Naive thymus-derived CD4-positive, alpha-beta T cell (primary cell): Measurements from ENCODE around the gene KCNAB1. TPM values are rescaled to one million over a fixed set of nuclear protein-coding genes. Genes with fewer than 3 reads are reported as not detected.

Experiments
- ATAC-seq: fragments of 150-1000 bp; cut with Tn5 transposase; 2 replicates; pipeline ENCODE4 v1.10.0; 2021; ENCODE audit warnings: mild to moderate bottlenecking, moderate library complexity
- CTCF ChIA-PET: fragments of 350-600 bp; sonication (Branson Sonifier 250); formaldehyde crosslinking; loops from one replicate; lab custom pipeline; 2021; ENCODE audit warnings: antibody characterized with exemption; lab: Charles Lee
- POLR2A ChIA-PET: fragments of 350-600 bp; sonication (Branson Sonifier 250); formaldehyde crosslinking; loops from one replicate; lab custom pipeline; 2021; ENCODE audit warnings: antibody characterized with exemption, inconsistent platforms; lab: Charles Lee
- DNase-seq, 9 donors: peaks; one replicate each; pipeline versions ENCODE4 v3.0.0 to v3.0.0-alpha.2; 2020 to 2022; ENCODE audit warnings: mixed read lengths in 1 of 9
- H3K27ac ChIP-seq: one replicate; pipeline ENCODE4 v1.7.0; 2013; ENCODE audit warnings: mild to moderate bottlenecking, low read depth, low read length, moderate library complexity
- H3K27me3 ChIP-seq, 2 donors: one replicate each; pipeline ENCODE4 v1.7.0; 2013; ENCODE audit warnings: low read length in 2 of 2, mild to moderate bottlenecking in 2 of 2, moderate library complexity in 2 of 2; ENCODE audit not compliant: control insufficient read depth in 2 of 2, insufficient read depth in 2 of 2
- H3K36me3 ChIP-seq, 3 experiments: 1 replicate in 2 of 3; 2 replicates in 1 of 3; pipeline ENCODE4 v1.7.0; 2013; ENCODE audit warnings: low read length in 3 of 3, mild to moderate bottlenecking in 3 of 3, moderate library complexity in 1 of 3; ENCODE audit not compliant: insufficient read depth in 3 of 3, control insufficient read depth in 2 of 3
- H3K4me1 ChIP-seq, 2 donors: one replicate each; pipeline ENCODE4 v1.7.0; 2013; ENCODE audit warnings: low read length in 2 of 2, mild to moderate bottlenecking in 2 of 2, moderate library complexity in 1 of 2; ENCODE audit not compliant: control insufficient read depth in 2 of 2, insufficient read depth in 2 of 2
- H3K4me3 ChIP-seq: 2 replicates; pipeline ENCODE4 v1.7.0; 2013; ENCODE audit warnings: mild to moderate bottlenecking, low read length
- H3K9me3 ChIP-seq, 3 experiments: 1 replicate in 2 of 3; 2 replicates in 1 of 3; pipeline ENCODE4 v1.7.0; 2013; ENCODE audit warnings: low read length in 3 of 3; ENCODE audit not compliant: control insufficient read depth in 2 of 3
- H3K27ac Mint-ChIP-seq, 9 donors: one replicate each; pipeline ENCODE4 v1.8.0; 2020 to 2022; ENCODE audit warnings: mixed read lengths in 9 of 9, mild to moderate bottlenecking in 8 of 9, moderate library complexity in 5 of 9, inconsistent platforms in 2 of 9
- H3K27me3 Mint-ChIP-seq, 5 donors: one replicate each; pipeline ENCODE4 v1.8.0; 2021 to 2022; ENCODE audit warnings: mixed read lengths in 5 of 5, mild to moderate bottlenecking in 1 of 5
- H3K36me3 Mint-ChIP-seq, 5 donors: one replicate each; pipeline ENCODE4 v1.8.0; 2020 to 2022; ENCODE audit warnings: mixed read lengths in 5 of 5, mild to moderate bottlenecking in 3 of 5, inconsistent platforms in 1 of 5
- H3K4me1 Mint-ChIP-seq, 7 donors: one replicate each; pipeline ENCODE4 v1.8.0; 2020 to 2022; ENCODE audit warnings: mixed read lengths in 7 of 7, mild to moderate bottlenecking in 3 of 7, inconsistent platforms in 1 of 7
- H3K4me3 Mint-ChIP-seq, 10 donors: one replicate each; pipeline ENCODE4 v1.8.0; 2020 to 2022; ENCODE audit warnings: mild to moderate bottlenecking in 10 of 10, mixed read lengths in 10 of 10, moderate library complexity in 6 of 10, inconsistent platforms in 2 of 10
- H3K9me3 Mint-ChIP-seq, 11 donors: one replicate each; pipeline ENCODE4 v1.8.0; 2020 to 2022; ENCODE audit warnings: mixed read lengths in 11 of 11, mild to moderate bottlenecking in 4 of 11, inconsistent platforms in 1 of 11, moderate library complexity in 1 of 11
- intact Hi-C, 2 donors: fragments of 100-400 bp; cut with micrococcal nuclease; formaldehyde crosslinking; loops; one replicate each; pipeline ENCODE4 v1.15.1; 2023
- polyA plus RNA-seq, 2 donors: library from polyadenylated mRNA; unstranded; fragments of 300-500 nt; fragmentation: Illumina TruSeq; gene quantifications; one replicate each; pipeline ENCODE4 v1.2.3, GENCODE V29; 2021
- total RNA-seq, 6 experiments: library from RNA in 5 of 6; stranded (reverse) in 5 of 6; gene quantifications; 1 replicate in 5 of 6; 2 replicates in 1 of 6; pipeline ENCODE4 v1.2.3 and lab custom pipeline; 2021 to 2026

Gene KCNAB1
- total and polyA plus RNA-seq, 7 experiments from 2014 or later = 0.09 to 0.17 TPM; not detected in 5

- Mint-ChIP-seq H3K27ac (no peak overlapping the region), H3K4me1 (peaks cover 0 to 1% (median 0%) of the 10 kb centered on the region in 7 donors), H3K9me3 (no peaks in the 10 kb centered on the region), H3K4me3 (no peak overlapping the region), H3K27me3 (peaks cover 0 to 8% (median 4%) of the 10 kb centered on the region in 5 donors), H3K36me3 (no peaks in the 10 kb centered on the region)
- no peaks in the 10 kb centered on the region for H3K4me1 ChIP-seq
- CTCF ChIA-PET = interaction anchor here (0.6 kb wide), 1 partner anchor 100 kb away, joined by 4 read pairs; no protein-coding TSS in a partner anchor
- H3K27ac ChIP-seq = no peak overlapping the region
- no peak overlapping the region for H3K4me3 ChIP-seq
- H3K27me3 ChIP-seq = no peaks in the 10 kb centered on the region
- ATAC-seq (no peak), DNase-seq (no peak)
- no peaks in the 10 kb centered on the region for H3K9me3 ChIP-seq
- intact Hi-C loops = no loop called here
- H3K36me3 ChIP-seq = no peaks in the 10 kb centered on the region
- POLR2A ChIA-PET = no interaction called here
Observed at GRCh38 chr3:156424758-156425157, 304.4 kb downstream of the KCNAB1 start.

- H3K36me3 Mint-ChIP-seq = no peaks in the 10 kb centered on the region
- Histone ChIP-seq H3K4me1 (no peaks in the 10 kb centered on the region), H3K9me3 (no peaks in the 10 kb centered on the region), H3K27me3 (no peaks in the 10 kb centered on the region), H3K4me3 (no peak overlapping the region), H3K27ac (no peak overlapping the region), H3K36me3 (no peaks in the 10 kb centered on the region)
- intact Hi-C loops = no loop called here
- ATAC-seq (no peak), DNase-seq (no peak)
- ChIA-PET CTCF (no interaction called here), POLR2A (no interaction called here)
- H3K4me1 Mint-ChIP-seq = peaks cover 0 to 1% (median 0%) of the 10 kb centered on the region in 7 donors
- no peak overlapping the region for H3K27ac Mint-ChIP-seq
- no peak overlapping the region for H3K4me3 Mint-ChIP-seq
- peaks cover 0 to 13% (median 0%) of the 10 kb centered on the region in 5 donors for H3K27me3 Mint-ChIP-seq
- no peaks in the 10 kb centered on the region for H3K9me3 Mint-ChIP-seq
Observed at GRCh38 chr3:156425651-156426050, 305.3 kb downstream of the KCNAB1 start.

GRCh38 chr3:156429125-156429524 is 308.7 kb downstream of the KCNAB1 start:
- peaks cover 4 to 18% (median 7%) of the 10 kb centered on the region in 5 donors for H3K27me3 Mint-ChIP-seq
- H3K27ac ChIP-seq = no peak overlapping the region

GRCh38 chr3:156431334-156432124 is 311.2 kb downstream of the KCNAB1 start:
- no peak overlapping the region for H3K4me3 Mint-ChIP-seq
- Histone ChIP-seq H3K27ac (no peak overlapping the region), H3K4me1 (no peaks in the 10 kb centered on the region), H3K27me3 (no peaks in the 10 kb centered on the region), H3K9me3 (no peaks in the 10 kb centered on the region), H3K4me3 (no peak overlapping the region), H3K36me3 (no peaks in the 10 kb centered on the region)
- ATAC-seq (no peak), DNase-seq (no peak)
- CTCF ChIA-PET = interaction anchor here (0.9 to 1.4 kb wide), 2 partner anchors 22 to 78 kb away, joined by 4 read pairs; no protein-coding TSS in a partner anchor
- H3K36me3 Mint-ChIP-seq = no peaks in the 10 kb centered on the region
- peaks cover 5 to 31% (median 12%) of the 10 kb centered on the region in 5 donors for H3K27me3 Mint-ChIP-seq
- H3K4me1 Mint-ChIP-seq = no peaks in the 10 kb centered on the region
- H3K9me3 Mint-ChIP-seq = peaks cover 0 to 2% (median 0%) of the 10 kb centered on the region in 11 donors
- intact Hi-C loops = no loop called here
- POLR2A ChIA-PET = interaction anchor here (0.5 to 0.9 kb wide), 2 partner anchors 31 to 148 kb away, joined by 3 to 6 read pairs; no protein-coding TSS in a partner anchor
- no peak overlapping the region for H3K27ac Mint-ChIP-seq

More at GRCh38 chr3:156429125-156429524, 308.7 kb downstream of the KCNAB1 start:
- no peaks in the 10 kb centered on the region for H3K9me3 Mint-ChIP-seq
- H3K4me3 Mint-ChIP-seq = no peak overlapping the region
- Histone ChIP-seq H3K9me3 (no peaks in the 10 kb centered on the region), H3K36me3 (no peaks in the 10 kb centered on the region), H3K4me1 (no peaks in the 10 kb centered on the region), H3K4me3 (no peak overlapping the region), H3K27me3 (no peaks in the 10 kb centered on the region)
- intact Hi-C loops = no loop called here
- H3K4me1 Mint-ChIP-seq = peaks cover 0 to 1% (median 0%) of the 10 kb centered on the region in 7 donors
- ATAC-seq = no peak
- ChIA-PET POLR2A (no interaction called here), CTCF (interaction anchor here (1.1 to 1.2 kb wide), 2 partner anchors 14 to 47 kb away, joined by 3 read pairs; no protein-coding TSS in a partner anchor)
- no peaks in the 10 kb centered on the region for H3K36me3 Mint-ChIP-seq
- H3K27ac Mint-ChIP-seq = no peak overlapping the region
- DNase-seq = no peak

- no peak overlapping the region for H3K27ac ChIP-seq
- Mint-ChIP-seq H3K4me1 (no peaks in the 10 kb centered on the region), H3K27me3 (peaks cover 12 to 33% (median 13%) of the 10 kb centered on the region in 5 donors), H3K27ac (no peak overlapping the region), H3K36me3 (no peaks in the 10 kb centered on the region), H3K9me3 (peaks cover 0 to 2% (median 0%) of the 10 kb centered on the region in 11 donors), H3K4me3 (no peak overlapping the region)
- POLR2A ChIA-PET = interaction anchor here (0.5 kb wide), 1 partner anchor 147 kb away, joined by 6 read pairs; no protein-coding TSS in a partner anchor
- H3K4me3 ChIP-seq = no peak overlapping the region
- no peak for DNase-seq
- CTCF ChIA-PET = interaction anchor here (1.4 kb wide), 1 partner anchor 77 kb away, joined by 4 read pairs; no protein-coding TSS in a partner anchor
- no peaks in the 10 kb centered on the region for H3K9me3 ChIP-seq
- H3K4me1 ChIP-seq = no peaks in the 10 kb centered on the region
- H3K36me3 ChIP-seq = no peaks in the 10 kb centered on the region
- H3K27me3 ChIP-seq = no peaks in the 10 kb centered on the region
- intact Hi-C loops = no loop called here
- ATAC-seq = no peak
Observed at GRCh38 chr3:156432563-156432962, 312.2 kb downstream of the KCNAB1 start.

- no peak overlapping the region for H3K27ac Mint-ChIP-seq
- ATAC-seq (no peak), DNase-seq (no peak)
- peaks cover 12 to 35% (median 17%) of the 10 kb centered on the region in 5 donors for H3K27me3 Mint-ChIP-seq
- H3K36me3 Mint-ChIP-seq = no peaks in the 10 kb centered on the region
- H3K36me3 ChIP-seq = no peaks in the 10 kb centered on the region
- H3K27ac ChIP-seq = no peak overlapping the region
- no peak overlapping the region for H3K4me3 ChIP-seq
- H3K9me3 Mint-ChIP-seq = peaks cover 0 to 2% (median 0%) of the 10 kb centered on the region in 11 donors
- ChIA-PET CTCF (no interaction called here), POLR2A (no interaction called here)
- no peak overlapping the region for H3K4me3 Mint-ChIP-seq
- no peaks in the 10 kb centered on the region for H3K9me3 ChIP-seq
- no peaks in the 10 kb centered on the region for H3K4me1 Mint-ChIP-seq
- H3K4me1 ChIP-seq = no peaks in the 10 kb centered on the region
- no peaks in the 10 kb centered on the region for H3K27me3 ChIP-seq
- intact Hi-C loops = no loop called here
Observed at GRCh38 chr3:156433138-156433537, 312.8 kb downstream of the KCNAB1 start.
